ENCODE data around the gene MICU1. TPM values are rescaled to one million over a fixed set of nuclear protein-coding genes. Genes with fewer than 3 reads are reported as not detected.

The MICU1 gene
- total RNA-seq, 1 experiment from 2014 or later: 36.0 TPM

DNA sequence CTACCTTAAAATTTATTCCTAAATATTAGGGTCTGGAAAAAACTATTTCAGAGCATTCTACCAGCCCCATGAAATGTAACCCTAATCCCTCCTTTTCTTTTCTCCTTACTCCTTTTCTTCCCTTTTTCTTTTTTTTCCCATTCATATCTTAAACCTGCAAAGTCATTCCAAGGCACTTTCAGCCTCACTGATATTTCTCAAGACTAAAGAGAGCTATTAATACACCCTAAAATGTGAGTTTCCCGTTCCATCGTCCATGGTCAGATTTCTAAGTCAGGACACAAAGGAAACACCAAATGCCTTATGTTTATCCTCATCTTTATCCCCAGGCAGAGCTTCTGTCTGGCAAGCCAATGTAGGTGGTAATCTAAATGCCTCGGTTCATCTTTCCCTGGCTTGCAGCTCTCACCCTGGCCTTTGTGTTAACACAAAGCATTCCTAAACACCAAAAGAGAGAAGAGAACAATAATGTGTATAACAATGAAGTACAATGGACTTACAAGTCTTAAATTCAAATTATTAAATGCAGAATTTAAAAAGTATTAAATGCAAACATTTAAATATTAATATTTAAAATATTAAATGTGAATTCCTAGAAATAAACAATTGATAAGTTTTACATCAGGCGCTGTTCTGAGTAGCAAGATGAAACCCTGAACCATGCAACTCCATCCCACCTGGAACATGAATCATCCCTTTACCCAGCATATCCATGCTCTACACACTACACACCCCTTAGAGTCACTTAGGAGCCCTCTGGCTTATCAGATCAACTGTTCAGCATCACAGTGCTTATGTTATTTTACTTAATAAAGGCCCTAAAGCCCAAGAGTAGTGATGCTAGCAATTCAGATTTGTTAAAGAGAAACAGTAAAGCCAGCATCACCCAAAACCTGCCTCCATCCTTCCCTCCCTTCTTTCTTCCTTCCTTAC lies 26.8 kb downstream of the MICU1 start:
- ChIA-PET POLR2A (interaction anchor here (0.6 kb wide), 1 partner anchor 462 kb away, joined by 6 read pairs; no protein-coding TSS in a partner anchor), CTCF (interaction anchor here (0.5 to 1.0 kb wide), 2 partner anchors 235 to 441 kb away, joined by 3 to 5 read pairs; no protein-coding TSS in a partner anchor)
- H3K27ac Mint-ChIP-seq: peak overlapping the region; percentile 80
- no peaks in the 10 kb centered on the region for H3K36me3 Mint-ChIP-seq
- no peaks in the 10 kb centered on the region for H3K9me3 Mint-ChIP-seq
- ATAC-seq: peak; percentile 26; the same call in 1 of the 2 replicates
- no peak overlapping the region for H3K4me3 Mint-ChIP-seq
- no peak for DNase-seq (ENCODE audit: low spot score)
- peaks cover 15% of the 10 kb centered on the region for H3K4me1 Mint-ChIP-seq
- no peaks in the 10 kb centered on the region for H3K27me3 Mint-ChIP-seq (ENCODE audit: low read depth)
- no peak for TF ChIP-seq NR2C2 (CRISPR knock-in tag; IDR thresholded peaks at IDR 0.05)
- TF ChIP-seq, protein P1, sequence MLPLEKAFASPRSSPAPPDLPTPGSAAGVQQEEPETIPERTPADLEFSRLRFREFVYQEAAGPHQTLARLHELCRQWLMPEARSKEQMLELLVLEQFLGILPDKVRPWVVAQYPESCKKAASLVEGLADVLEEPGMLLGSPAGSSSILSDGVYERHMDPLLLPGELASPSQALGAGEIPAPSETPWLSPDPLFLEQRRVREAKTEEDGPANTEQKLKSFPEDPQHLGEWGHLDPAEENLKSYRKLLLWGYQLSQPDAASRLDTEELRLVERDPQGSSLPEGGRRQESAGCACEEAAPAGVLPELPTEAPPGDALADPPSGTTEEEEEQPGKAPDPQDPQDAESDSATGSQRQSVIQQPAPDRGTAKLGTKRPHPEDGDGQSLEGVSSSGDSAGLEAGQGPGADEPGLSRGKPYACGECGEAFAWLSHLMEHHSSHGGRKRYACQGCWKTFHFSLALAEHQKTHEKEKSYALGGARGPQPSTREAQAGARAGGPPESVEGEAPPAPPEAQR (CRISPR knock-in tag; IDR thresholded peaks at IDR 0.05): no peak
- TF ChIP-seq, protein P2, sequence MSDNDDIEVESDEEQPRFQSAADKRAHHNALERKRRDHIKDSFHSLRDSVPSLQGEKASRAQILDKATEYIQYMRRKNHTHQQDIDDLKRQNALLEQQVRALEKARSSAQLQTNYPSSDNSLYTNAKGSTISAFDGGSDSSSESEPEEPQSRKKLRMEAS (CRISPR knock-in tag; IDR thresholded peaks at IDR 0.05): no peak
- no peak for TF ChIP-seq TP53 (CRISPR knock-in tag; IDR thresholded peaks at IDR 0.05)
- peak; percentile 96 for TF ChIP-seq HMGA2 (CRISPR knock-in tag; IDR thresholded peaks at IDR 0.05)
- TF ChIP-seq, protein P3, sequence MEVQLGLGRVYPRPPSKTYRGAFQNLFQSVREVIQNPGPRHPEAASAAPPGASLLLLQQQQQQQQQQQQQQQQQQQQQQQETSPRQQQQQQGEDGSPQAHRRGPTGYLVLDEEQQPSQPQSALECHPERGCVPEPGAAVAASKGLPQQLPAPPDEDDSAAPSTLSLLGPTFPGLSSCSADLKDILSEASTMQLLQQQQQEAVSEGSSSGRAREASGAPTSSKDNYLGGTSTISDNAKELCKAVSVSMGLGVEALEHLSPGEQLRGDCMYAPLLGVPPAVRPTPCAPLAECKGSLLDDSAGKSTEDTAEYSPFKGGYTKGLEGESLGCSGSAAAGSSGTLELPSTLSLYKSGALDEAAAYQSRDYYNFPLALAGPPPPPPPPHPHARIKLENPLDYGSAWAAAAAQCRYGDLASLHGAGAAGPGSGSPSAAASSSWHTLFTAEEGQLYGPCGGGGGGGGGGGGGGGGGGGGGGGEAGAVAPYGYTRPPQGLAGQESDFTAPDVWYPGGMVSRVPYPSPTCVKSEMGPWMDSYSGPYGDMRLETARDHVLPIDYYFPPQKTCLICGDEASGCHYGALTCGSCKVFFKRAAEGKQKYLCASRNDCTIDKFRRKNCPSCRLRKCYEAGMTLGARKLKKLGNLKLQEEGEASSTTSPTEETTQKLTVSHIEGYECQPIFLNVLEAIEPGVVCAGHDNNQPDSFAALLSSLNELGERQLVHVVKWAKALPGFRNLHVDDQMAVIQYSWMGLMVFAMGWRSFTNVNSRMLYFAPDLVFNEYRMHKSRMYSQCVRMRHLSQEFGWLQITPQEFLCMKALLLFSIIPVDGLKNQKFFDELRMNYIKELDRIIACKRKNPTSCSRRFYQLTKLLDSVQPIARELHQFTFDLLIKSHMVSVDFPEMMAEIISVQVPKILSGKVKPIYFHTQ (CRISPR knock-in tag; IDR thresholded peaks at IDR 0.05): no peak
- TF ChIP-seq, protein P4, sequence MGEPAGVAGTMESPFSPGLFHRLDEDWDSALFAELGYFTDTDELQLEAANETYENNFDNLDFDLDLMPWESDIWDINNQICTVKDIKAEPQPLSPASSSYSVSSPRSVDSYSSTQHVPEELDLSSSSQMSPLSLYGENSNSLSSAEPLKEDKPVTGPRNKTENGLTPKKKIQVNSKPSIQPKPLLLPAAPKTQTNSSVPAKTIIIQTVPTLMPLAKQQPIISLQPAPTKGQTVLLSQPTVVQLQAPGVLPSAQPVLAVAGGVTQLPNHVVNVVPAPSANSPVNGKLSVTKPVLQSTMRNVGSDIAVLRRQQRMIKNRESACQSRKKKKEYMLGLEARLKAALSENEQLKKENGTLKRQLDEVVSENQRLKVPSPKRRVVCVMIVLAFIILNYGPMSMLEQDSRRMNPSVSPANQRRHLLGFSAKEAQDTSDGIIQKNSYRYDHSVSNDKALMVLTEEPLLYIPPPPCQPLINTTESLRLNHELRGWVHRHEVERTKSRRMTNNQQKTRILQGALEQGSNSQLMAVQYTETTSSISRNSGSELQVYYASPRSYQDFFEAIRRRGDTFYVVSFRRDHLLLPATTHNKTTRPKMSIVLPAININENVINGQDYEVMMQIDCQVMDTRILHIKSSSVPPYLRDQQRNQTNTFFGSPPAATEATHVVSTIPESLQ (CRISPR knock-in tag; IDR thresholded peaks at IDR 0.05): no peak

DNA sequence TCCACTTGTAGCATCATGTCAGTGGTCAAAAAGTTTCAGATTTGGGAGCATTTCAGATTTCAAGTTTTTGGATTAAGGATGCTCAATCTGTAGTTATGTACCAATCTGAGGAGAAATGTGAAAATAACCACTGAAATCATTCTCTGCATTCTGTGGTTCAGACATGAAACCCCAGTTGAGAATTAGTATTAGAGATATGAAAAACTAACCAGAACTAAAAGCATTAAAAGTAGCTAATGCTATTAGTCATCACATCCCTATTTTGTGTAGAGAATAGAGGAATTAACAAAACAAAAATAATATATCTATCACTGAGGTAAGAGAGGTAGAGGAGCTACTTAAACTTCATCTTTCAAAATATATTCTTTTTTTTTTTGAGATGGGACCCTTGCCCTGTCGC lies 28.0 kb downstream of the MICU1 start:
- ChIA-PET POLR2A (no interaction called here), CTCF (no interaction called here)
- Mint-ChIP-seq H3K4me1 (peaks cover 15% of the 10 kb centered on the region), H3K36me3 (no peaks in the 10 kb centered on the region), H3K4me3 (no peak overlapping the region), H3K27ac (no peak overlapping the region), H3K9me3 (no peaks in the 10 kb centered on the region), H3K27me3 (ENCODE audit: low read depth) (no peaks in the 10 kb centered on the region)
- TF ChIP-seq, protein P4 (CRISPR knock-in tag; IDR thresholded peaks at IDR 0.05): no peak
- TF ChIP-seq, protein P5, sequence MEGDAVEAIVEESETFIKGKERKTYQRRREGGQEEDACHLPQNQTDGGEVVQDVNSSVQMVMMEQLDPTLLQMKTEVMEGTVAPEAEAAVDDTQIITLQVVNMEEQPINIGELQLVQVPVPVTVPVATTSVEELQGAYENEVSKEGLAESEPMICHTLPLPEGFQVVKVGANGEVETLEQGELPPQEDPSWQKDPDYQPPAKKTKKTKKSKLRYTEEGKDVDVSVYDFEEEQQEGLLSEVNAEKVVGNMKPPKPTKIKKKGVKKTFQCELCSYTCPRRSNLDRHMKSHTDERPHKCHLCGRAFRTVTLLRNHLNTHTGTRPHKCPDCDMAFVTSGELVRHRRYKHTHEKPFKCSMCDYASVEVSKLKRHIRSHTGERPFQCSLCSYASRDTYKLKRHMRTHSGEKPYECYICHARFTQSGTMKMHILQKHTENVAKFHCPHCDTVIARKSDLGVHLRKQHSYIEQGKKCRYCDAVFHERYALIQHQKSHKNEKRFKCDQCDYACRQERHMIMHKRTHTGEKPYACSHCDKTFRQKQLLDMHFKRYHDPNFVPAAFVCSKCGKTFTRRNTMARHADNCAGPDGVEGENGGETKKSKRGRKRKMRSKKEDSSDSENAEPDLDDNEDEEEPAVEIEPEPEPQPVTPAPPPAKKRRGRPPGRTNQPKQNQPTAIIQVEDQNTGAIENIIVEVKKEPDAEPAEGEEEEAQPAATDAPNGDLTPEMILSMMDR (IDR thresholded peaks at IDR 0.05): no peak
- TF ChIP-seq EMX1 (CRISPR knock-in tag; IDR thresholded peaks at IDR 0.05) (no peak), SP1 (CRISPR knock-in tag; conservative IDR thresholded peaks at IDR 0.05) (no peak)
- TF ChIP-seq, protein P6, sequence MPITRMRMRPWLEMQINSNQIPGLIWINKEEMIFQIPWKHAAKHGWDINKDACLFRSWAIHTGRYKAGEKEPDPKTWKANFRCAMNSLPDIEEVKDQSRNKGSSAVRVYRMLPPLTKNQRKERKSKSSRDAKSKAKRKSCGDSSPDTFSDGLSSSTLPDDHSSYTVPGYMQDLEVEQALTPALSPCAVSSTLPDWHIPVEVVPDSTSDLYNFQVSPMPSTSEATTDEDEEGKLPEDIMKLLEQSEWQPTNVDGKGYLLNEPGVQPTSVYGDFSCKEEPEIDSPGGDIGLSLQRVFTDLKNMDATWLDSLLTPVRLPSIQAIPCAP (CRISPR knock-in tag; IDR thresholded peaks at IDR 0.05): no peak
- DNase-seq (ENCODE audit: low spot score): no peak
- ATAC-seq: no peak
